ENCODE measurements around the gene LMTK3. TPM values are rescaled to one million over a fixed set of nuclear protein-coding genes. Genes with fewer than 3 reads are reported as not detected.
A peak's percentile ranks its signal among the peaks of the same experiment; 100 is the strongest.

LMTK3 gene
- total and polyA plus RNA-seq, 9 of the 15 experiments (the other 6 are each of a cell fraction or from before 2014, with no cell fraction given) = 0.35 to 12.3 (median 2.0) TPM; not detected in 2

DNA sequence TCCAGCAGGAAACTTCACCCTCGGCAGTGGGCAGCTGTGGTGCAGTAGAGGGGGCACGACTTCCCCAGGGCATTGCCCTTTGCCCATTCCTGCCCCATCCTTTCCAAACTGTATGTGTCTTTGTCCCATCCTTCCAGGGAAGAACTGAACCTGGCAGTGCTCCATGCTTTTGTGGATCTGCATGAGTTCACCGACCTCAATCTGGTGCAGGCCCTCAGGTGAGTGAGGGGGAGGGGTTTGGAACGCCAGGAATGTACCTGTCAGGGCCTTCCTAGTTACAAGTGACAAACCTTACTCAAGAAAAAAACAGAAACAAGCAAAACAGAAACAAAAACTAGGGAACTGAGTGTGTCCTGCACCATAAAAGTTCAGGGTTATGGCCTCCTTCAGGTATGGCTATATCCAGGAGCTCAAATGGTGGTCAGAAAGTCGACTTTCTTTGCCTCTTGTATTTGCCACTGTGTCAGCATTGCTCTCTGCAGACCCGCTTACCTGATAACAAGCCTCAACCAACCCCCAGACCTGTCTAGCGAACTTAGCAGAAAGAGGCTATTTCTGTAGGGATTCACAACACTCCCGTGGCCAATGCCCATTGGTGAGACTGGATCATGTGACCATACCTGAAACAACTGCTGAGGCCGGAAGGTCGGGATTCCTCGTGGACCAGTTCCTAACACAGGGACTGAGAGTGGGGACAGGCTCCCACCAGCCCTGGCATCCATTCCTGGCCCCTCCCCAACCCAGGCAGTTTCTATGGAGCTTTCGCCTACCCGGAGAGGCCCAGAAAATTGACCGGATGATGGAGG is 38.3 kb downstream of the LMTK3 start (continued):
- TF ChIP-seq, protein P1, sequence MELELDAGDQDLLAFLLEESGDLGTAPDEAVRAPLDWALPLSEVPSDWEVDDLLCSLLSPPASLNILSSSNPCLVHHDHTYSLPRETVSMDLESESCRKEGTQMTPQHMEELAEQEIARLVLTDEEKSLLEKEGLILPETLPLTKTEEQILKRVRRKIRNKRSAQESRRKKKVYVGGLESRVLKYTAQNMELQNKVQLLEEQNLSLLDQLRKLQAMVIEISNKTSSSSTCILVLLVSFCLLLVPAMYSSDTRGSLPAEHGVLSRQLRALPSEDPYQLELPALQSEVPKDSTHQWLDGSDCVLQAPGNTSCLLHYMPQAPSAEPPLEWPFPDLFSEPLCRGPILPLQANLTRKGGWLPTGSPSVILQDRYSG (tag; conservative IDR thresholded peaks at IDR 0.05; ENCODE audit: low read depth) = no peak
- TF ChIP-seq RFX7 (CRISPR knock-in tag; IDR thresholded peaks at IDR 0.05) (no peak), TFE3 (CRISPR knock-in tag; IDR thresholded peaks at IDR 0.05) (peak; percentile 66), KLF16 (IDR thresholded peaks at IDR 0.05) (no peak), MTA2 (IDR thresholded peaks at IDR 0.05; ENCODE audit: low read depth) (no peak), USF1 (CRISPR knock-in tag; IDR thresholded peaks at IDR 0.05) (peak; percentile 57), USF2 (CRISPR knock-in tag; IDR thresholded peaks at IDR 0.05) (peak; percentile 43; the same call in 1 of the 2 replicates)
- TF ChIP-seq, protein P2, sequence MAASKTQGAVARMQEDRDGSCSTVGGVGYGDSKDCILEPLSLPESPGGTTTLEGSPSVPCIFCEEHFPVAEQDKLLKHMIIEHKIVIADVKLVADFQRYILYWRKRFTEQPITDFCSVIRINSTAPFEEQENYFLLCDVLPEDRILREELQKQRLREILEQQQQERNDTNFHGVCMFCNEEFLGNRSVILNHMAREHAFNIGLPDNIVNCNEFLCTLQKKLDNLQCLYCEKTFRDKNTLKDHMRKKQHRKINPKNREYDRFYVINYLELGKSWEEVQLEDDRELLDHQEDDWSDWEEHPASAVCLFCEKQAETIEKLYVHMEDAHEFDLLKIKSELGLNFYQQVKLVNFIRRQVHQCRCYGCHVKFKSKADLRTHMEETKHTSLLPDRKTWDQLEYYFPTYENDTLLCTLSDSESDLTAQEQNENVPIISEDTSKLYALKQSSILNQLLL (CRISPR knock-in tag; IDR thresholded peaks at IDR 0.05; ENCODE audit: borderline replicate concordance) = no peak
